ENCODE results near the gene ADGRV1. TPM values are rescaled to one million over a fixed set of nuclear protein-coding genes. Genes with fewer than 3 reads are reported as not detected.

The ADGRV1 gene
- polyA plus RNA-seq, 1 of the 3 experiments (the other 2 are of a cell fraction): 0.23 TPM

DNA sequence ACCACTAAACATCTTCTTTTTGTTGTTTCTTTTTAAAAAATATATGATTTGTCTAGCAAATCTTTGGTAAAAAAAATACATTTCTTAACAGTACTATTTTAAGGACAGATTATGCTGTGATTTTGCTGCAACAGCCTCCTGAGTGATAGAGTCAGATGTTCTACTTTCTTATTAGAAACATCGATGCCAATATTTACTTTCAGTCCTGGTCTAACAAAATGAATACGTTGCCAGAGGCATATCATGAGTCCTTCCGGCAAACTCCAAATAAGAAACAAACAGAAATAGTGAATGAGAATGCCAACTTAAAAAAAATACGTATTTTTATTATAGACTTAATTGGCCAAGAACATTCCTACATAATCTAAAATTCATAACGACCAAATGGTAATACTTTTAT lies 371.5 kb downstream of the ADGRV1 start:
- Histone ChIP-seq H3K9ac (no peak overlapping the region), H3K27ac (ENCODE audit: low read depth in 2 of 2, low read length in 1 of 2) (no peak overlapping the region), H4K20me1 (ENCODE audit: insufficient read depth) (no peaks in the 10 kb centered on the region), H3K9me2 (no peaks in the 10 kb centered on the region), H2AFZ (ENCODE audit: low read depth) (no peak overlapping the region), H3K9me3 (0 out of 2 replicates have a peak, but pooled peaks cover 3% of the 10 kb centered on the region), H3K4me3 (ENCODE audit: low read depth in 2 of 2, low read length in 1 of 2) (no peak overlapping the region), H3K79me2 (ENCODE audit: insufficient read depth) (no peaks in the 10 kb centered on the region), H3K27me3 (ENCODE audit: insufficient read depth) (no peaks in the 10 kb centered on the region), H3K36me3 (replicated peaks in 1 of 2; ENCODE audit: control insufficient read depth in 1 of 2, insufficient read depth in 2 of 2, low read length in 1 of 2) (no peaks in the 10 kb centered on the region), H3K4me2 (no peak overlapping the region), H3F3A (replicated peaks; ENCODE audit: insufficient read depth) (no peaks in the 10 kb centered on the region), H3K4me1 (ENCODE audit: control insufficient read depth in 1 of 2, insufficient read depth in 2 of 2, low read depth in 1 of 2, low read length in 1 of 2) (no peaks in the 10 kb centered on the region; a peak in 2 of 4 replicates)
- DNase-seq: no peak
- POLR2A ChIA-PET: no interaction called here
- TF ChIP-seq ELF1 (IDR thresholded peaks at IDR 0.05): no peak
- no peak for TF ChIP-seq FOSL2 (IDR thresholded peaks at IDR 0.05; ENCODE audit: borderline replicate concordance, low read depth)
- no peak for TF ChIP-seq RFX5 (IDR thresholded peaks at IDR 0.05; ENCODE audit: low read length)
- no peak for TF ChIP-seq JUND (IDR thresholded peaks at IDR 0.05)
- no peak for TF ChIP-seq GATA2 (CRISPR knock-in tag; IDR thresholded peaks at IDR 0.05)
- TF ChIP-seq RAD21 (IDR thresholded peaks at IDR 0.05; ENCODE audit: low read length): no peak
- TF ChIP-seq, protein P1, sequence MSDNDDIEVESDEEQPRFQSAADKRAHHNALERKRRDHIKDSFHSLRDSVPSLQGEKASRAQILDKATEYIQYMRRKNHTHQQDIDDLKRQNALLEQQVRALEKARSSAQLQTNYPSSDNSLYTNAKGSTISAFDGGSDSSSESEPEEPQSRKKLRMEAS (IDR thresholded peaks at IDR 0.05; ENCODE audit: low read depth): no peak
- TF ChIP-seq, protein P2, sequence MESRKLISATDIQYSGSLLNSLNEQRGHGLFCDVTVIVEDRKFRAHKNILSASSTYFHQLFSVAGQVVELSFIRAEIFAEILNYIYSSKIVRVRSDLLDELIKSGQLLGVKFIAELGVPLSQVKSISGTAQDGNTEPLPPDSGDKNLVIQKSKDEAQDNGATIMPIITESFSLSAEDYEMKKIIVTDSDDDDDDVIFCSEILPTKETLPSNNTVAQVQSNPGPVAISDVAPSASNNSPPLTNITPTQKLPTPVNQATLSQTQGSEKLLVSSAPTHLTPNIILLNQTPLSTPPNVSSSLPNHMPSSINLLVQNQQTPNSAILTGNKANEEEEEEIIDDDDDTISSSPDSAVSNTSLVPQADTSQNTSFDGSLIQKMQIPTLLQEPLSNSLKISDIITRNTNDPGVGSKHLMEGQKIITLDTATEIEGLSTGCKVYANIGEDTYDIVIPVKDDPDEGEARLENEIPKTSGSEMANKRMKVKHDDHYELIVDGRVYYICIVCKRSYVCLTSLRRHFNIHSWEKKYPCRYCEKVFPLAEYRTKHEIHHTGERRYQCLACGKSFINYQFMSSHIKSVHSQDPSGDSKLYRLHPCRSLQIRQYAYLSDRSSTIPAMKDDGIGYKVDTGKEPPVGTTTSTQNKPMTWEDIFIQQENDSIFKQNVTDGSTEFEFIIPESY (IDR thresholded peaks at IDR 0.05; ENCODE audit: borderline replicate concordance, low read depth): no peak
- TF ChIP-seq TAF1 (IDR thresholded peaks at IDR 0.05; ENCODE audit: borderline replicate concordance, low read depth, low read length): no peak
- TF ChIP-seq, protein P3, sequence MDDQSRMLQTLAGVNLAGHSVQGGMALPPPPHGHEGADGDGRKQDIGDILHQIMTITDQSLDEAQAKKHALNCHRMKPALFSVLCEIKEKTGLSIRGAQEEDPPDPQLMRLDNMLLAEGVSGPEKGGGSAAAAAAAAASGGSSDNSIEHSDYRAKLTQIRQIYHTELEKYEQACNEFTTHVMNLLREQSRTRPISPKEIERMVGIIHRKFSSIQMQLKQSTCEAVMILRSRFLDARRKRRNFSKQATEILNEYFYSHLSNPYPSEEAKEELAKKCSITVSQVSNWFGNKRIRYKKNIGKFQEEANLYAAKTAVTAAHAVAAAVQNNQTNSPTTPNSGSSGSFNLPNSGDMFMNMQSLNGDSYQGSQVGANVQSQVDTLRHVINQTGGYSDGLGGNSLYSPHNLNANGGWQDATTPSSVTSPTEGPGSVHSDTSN (IDR thresholded peaks at IDR 0.05): no peak
- no peak for TF ChIP-seq SMC3 (IDR thresholded peaks at IDR 0.05; ENCODE audit: low read depth, low read length)
- TF ChIP-seq EZH2phosphoT487 (IDR thresholded peaks at IDR 0.05; ENCODE audit: borderline replicate concordance, low read depth): no peak
- TF ChIP-seq SIN3A (IDR thresholded peaks at IDR 0.05; ENCODE audit: borderline replicate concordance, low read depth, low read length): no peak
- TF ChIP-seq, protein P4, sequence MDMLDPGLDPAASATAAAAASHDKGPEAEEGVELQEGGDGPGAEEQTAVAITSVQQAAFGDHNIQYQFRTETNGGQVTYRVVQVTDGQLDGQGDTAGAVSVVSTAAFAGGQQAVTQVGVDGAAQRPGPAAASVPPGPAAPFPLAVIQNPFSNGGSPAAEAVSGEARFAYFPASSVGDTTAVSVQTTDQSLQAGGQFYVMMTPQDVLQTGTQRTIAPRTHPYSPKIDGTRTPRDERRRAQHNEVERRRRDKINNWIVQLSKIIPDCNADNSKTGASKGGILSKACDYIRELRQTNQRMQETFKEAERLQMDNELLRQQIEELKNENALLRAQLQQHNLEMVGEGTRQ (IDR thresholded peaks at IDR 0.05; ENCODE audit: borderline replicate concordance, low read depth, low read length): no peak
- TF ChIP-seq MXI1 (IDR thresholded peaks at IDR 0.05; ENCODE audit: low read depth, low read length): no peak
- no peak for TF ChIP-seq YY1 (IDR thresholded peaks at IDR 0.05; ENCODE audit: low read depth)
- TF ChIP-seq, protein P5, sequence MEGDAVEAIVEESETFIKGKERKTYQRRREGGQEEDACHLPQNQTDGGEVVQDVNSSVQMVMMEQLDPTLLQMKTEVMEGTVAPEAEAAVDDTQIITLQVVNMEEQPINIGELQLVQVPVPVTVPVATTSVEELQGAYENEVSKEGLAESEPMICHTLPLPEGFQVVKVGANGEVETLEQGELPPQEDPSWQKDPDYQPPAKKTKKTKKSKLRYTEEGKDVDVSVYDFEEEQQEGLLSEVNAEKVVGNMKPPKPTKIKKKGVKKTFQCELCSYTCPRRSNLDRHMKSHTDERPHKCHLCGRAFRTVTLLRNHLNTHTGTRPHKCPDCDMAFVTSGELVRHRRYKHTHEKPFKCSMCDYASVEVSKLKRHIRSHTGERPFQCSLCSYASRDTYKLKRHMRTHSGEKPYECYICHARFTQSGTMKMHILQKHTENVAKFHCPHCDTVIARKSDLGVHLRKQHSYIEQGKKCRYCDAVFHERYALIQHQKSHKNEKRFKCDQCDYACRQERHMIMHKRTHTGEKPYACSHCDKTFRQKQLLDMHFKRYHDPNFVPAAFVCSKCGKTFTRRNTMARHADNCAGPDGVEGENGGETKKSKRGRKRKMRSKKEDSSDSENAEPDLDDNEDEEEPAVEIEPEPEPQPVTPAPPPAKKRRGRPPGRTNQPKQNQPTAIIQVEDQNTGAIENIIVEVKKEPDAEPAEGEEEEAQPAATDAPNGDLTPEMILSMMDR (IDR thresholded peaks at IDR 0.05): no peak
- CTCF ChIA-PET: no interaction called here
- 73% methylated on average over 5 of the region's 5 CpGs for WGBS (ENCODE audit: low lambda C conversion rate)

Measured in SK-N-SH (cell line).